HepG2 (cell line): Measurements from ENCODE around the gene CNPY4. TPM values are rescaled to one million over a fixed set of nuclear protein-coding genes. Genes with fewer than 3 reads are reported as not detected.

ENCODE experiments used
- ADNP ChIP-seq: sonication (generic); formaldehyde crosslinking; IDR thresholded peaks from 2 replicates; pipeline ENCODE4 v1.4.0; 2020; ENCODE audit warnings: missing genetic modification reagents
- ARNT ChIP-seq: fragments of 450-650 bp; IDR thresholded peaks from 2 replicates; pipeline ENCODE4 v1.6.1; 2017
- EHMT2 ChIP-seq: fragments of 200-600 bp; sonication (generic); IDR thresholded peaks from 2 replicates; pipeline ENCODE4 v1.7.0; 2017; ENCODE audit warnings: antibody characterized with exemption, low read depth, low read length, borderline replicate concordance
- ETV6 ChIP-seq: sonication (generic); formaldehyde crosslinking; conservative IDR thresholded peaks from 2 replicates; pipeline ENCODE4 v1.4.0; 2020; ENCODE audit warnings: missing genetic modification reagents
- KLF15 ChIP-seq: sonication (generic); formaldehyde crosslinking; IDR thresholded peaks from 2 replicates; pipeline ENCODE4 v1.8.1; 2023; ENCODE audit warnings: borderline replicate concordance, mild to moderate bottlenecking, inconsistent platforms, missing genetic modification reagents, mixed read lengths
- MXI1 ChIP-seq: IDR thresholded peaks from 3 replicates; pipeline ENCODE4 v1.6.1; 2012; ENCODE audit warnings: low read depth, low read length, inconsistent platforms, borderline replicate concordance
- RAD51 ChIP-seq: fragments of 450-650 bp; IDR thresholded peaks from 2 replicates; pipeline ENCODE4 v1.6.1; 2016; ENCODE audit warnings: borderline replicate concordance
- SALL2 ChIP-seq: sonication (generic); formaldehyde crosslinking; IDR thresholded peaks from 2 replicates; pipeline ENCODE4 v1.8.1; 2023; ENCODE audit warnings: mild to moderate bottlenecking, missing genetic modification reagents, inconsistent platforms
- SAP130 ChIP-seq: IDR thresholded peaks from 2 replicates; pipeline ENCODE4 v1.6.1; 2016; ENCODE audit warnings: low read depth
- SP4 ChIP-seq: sonication (generic); formaldehyde crosslinking; IDR thresholded peaks from 2 replicates; pipeline ENCODE4 v1.8.1; 2023; ENCODE audit warnings: mild to moderate bottlenecking, missing genetic modification reagents
- ZBTB7B ChIP-seq: sonication (generic); formaldehyde crosslinking; IDR thresholded peaks from 2 replicates; pipeline ENCODE4 v1.4.0; 2020; ENCODE audit warnings: missing genetic modification reagents
- ZNF138 ChIP-seq: sonication (generic); formaldehyde crosslinking; IDR thresholded peaks from 2 replicates; pipeline ENCODE4 v1.5.0; 2020; ENCODE audit warnings: mild to moderate bottlenecking, low read depth, missing genetic modification reagents
- ZNF484 ChIP-seq: sonication (generic); formaldehyde crosslinking; IDR thresholded peaks from 2 replicates; pipeline ENCODE4 v1.5.1; 2020; ENCODE audit warnings: mild to moderate bottlenecking, low read depth, missing genetic modification reagents, borderline replicate concordance
- ZNF496 ChIP-seq: sonication (generic); formaldehyde crosslinking; IDR thresholded peaks from 2 replicates; pipeline ENCODE4 v1.8.1; 2023; ENCODE audit warnings: mild to moderate bottlenecking, moderate library complexity, missing genetic modification reagents; ENCODE audit not compliant: insufficient replicate concordance
- ZNF501 ChIP-seq: sonication (generic); formaldehyde crosslinking; IDR thresholded peaks from 2 replicates; pipeline ENCODE4 v1.5.1; 2020; ENCODE audit warnings: mild to moderate bottlenecking, moderate library complexity, missing genetic modification reagents
- ZNF678 ChIP-seq: sonication (generic); formaldehyde crosslinking; IDR thresholded peaks from 2 replicates; pipeline ENCODE4 v1.4.0; 2020; ENCODE audit warnings: mild to moderate bottlenecking, missing genetic modification reagents
- polyA plus RNA-seq, 8 experiments: library from polyadenylated mRNA; depleted of rRNA in 3 of 8; stranded (reverse) in 7 of 8; unstranded in 1 of 8; fragments of >200 nt; fragmentation: Illumina TruSeq in 4 of 8; extraction: Trizol in 4 of 8; gene quantifications; 2 replicates each; pipeline versions ENCODE4 v1.2.1 to v1.2.3, GENCODE V29; 2011 to 2016; ENCODE audit warnings: low read depth in 4 of 8, missing spikeins in 1 of 8, mixed read lengths in 1 of 8; ENCODE audit not compliant: insufficient read depth in 1 of 8
- total RNA-seq, 5 experiments: library from RNA; depleted of rRNA; stranded (reverse); fragments of >200 nt; fragmentation: Illumina TruSeq; extraction: Trizol; gene quantifications; 2 replicates each; pipeline ENCODE4 v1.2.3, GENCODE V29; 2016; ENCODE audit warnings: low read depth in 1 of 5
- TF ChIP-seq, protein P1 (sequence below): sonication (generic); formaldehyde crosslinking; IDR thresholded peaks from 2 replicates; pipeline ENCODE4 v1.4.0; 2020; ENCODE audit warnings: mild to moderate bottlenecking, missing genetic modification reagents, borderline replicate concordance
- TF ChIP-seq, protein P2 (sequence below): sonication (generic); formaldehyde crosslinking; IDR thresholded peaks from 2 replicates; pipeline ENCODE4 v1.5.1; 2020; ENCODE audit warnings: missing genetic modification reagents, mild to moderate bottlenecking, borderline replicate concordance
- TF ChIP-seq, protein P3 (sequence below): sonication (generic); formaldehyde crosslinking; IDR thresholded peaks from 2 replicates; pipeline ENCODE4 v1.4.0; 2020; ENCODE audit warnings: missing genetic modification reagents
- TF ChIP-seq, protein P4 (sequence below): sonication (generic); formaldehyde crosslinking; IDR thresholded peaks from 2 replicates; pipeline ENCODE4 v1.9.0; 2022; ENCODE audit warnings: missing genetic modification reagents, mild to moderate bottlenecking, borderline replicate concordance

Gene CNPY4
- total and polyA plus RNA-seq, 2 of the 13 experiments (the other 11 are each of a cell fraction or from before 2014, with no cell fraction given), result 6.2 to 12.7 TPM

DNA sequence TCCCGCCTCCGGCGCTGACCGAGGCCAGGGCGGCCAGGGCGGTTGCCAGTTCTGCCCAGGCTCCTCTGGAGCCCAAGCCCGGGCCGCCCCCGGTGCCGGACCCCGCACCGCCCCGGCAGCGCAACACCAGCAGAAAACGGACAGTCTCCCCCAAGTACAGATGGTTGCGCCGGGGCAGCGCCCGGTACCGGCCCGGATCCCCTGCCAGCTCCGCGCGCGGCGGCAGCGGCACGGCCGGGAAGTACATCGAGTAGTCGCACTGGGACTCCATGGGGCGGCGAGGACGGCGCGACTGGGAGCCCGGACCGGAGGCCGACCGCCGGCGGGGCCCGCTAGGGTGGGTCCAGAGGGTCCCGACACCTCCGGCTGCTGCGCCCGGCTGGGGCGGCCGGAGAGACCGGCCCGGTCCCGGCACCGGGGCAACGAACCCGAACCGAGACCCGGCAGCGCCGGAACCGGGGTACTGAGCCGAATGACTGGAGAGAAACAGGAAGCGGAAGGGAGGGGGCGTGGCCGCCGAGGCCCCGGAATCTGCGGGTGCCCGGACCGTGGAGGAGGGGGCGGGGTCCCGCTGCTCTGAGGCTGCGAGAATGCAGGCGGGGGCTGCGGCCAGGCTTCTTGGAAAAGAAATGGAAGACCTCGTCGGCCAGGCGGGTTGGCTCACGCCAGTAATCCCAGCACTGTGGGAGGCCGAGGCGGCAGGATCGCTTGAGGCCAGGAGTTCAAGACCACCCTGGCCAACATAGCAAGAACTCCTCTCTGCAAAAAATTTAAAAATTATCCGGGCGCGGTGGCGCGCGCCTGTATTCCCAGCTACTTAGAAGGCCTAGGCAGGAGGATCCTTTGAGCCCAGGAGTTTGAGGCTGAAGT lies 39.0 kb downstream of the CNPY4 start, which contains the start of gene TRAPPC14 (continued):
- TF ChIP-seq, protein P1, sequence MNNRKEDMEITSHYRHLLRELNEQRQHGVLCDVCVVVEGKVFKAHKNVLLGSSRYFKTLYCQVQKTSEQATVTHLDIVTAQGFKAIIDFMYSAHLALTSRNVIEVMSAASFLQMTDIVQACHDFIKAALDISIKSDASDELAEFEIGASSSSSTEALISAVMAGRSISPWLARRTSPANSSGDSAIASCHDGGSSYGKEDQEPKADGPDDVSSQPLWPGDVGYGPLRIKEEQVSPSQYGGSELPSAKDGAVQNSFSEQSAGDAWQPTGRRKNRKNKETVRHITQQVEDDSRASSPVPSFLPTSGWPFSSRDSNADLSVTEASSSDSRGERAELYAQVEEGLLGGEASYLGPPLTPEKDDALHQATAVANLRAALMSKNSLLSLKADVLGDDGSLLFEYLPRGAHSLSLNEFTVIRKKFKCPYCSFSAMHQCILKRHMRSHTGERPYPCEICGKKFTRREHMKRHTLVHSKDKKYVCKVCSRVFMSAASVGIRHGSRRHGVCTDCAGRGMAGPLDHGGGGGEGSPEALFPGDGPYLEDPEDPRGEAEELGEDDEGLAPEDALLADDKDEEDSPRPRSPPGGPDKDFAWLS (CRISPR knock-in tag), result no peak
- TF ChIP-seq ETV6 (CRISPR knock-in tag), result no peak
- no peak for TF ChIP-seq KLF15 (CRISPR knock-in tag)
- no peak for TF ChIP-seq ZNF138 (CRISPR knock-in tag)
- TF ChIP-seq, protein P2, sequence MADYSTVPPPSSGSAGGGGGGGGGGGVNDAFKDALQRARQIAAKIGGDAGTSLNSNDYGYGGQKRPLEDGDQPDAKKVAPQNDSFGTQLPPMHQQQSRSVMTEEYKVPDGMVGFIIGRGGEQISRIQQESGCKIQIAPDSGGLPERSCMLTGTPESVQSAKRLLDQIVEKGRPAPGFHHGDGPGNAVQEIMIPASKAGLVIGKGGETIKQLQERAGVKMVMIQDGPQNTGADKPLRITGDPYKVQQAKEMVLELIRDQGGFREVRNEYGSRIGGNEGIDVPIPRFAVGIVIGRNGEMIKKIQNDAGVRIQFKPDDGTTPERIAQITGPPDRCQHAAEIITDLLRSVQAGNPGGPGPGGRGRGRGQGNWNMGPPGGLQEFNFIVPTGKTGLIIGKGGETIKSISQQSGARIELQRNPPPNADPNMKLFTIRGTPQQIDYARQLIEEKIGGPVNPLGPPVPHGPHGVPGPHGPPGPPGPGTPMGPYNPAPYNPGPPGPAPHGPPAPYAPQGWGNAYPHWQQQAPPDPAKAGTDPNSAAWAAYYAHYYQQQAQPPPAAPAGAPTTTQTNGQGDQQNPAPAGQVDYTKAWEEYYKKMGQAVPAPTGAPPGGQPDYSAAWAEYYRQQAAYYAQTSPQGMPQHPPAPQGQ (CRISPR knock-in tag), result no peak
- no peak for TF ChIP-seq ZNF501 (CRISPR knock-in tag)
- peak; percentile 91 for TF ChIP-seq SP4 (CRISPR knock-in tag)
- TF ChIP-seq ZNF484, result no peak
- no peak for TF ChIP-seq EHMT2
- TF ChIP-seq ZNF496 (CRISPR knock-in tag), result no peak
- 0 out of 2 replicates have a peak, but pooled peaks have one; percentile 39 for TF ChIP-seq ZNF678 (CRISPR knock-in tag)
- TF ChIP-seq, protein P3, sequence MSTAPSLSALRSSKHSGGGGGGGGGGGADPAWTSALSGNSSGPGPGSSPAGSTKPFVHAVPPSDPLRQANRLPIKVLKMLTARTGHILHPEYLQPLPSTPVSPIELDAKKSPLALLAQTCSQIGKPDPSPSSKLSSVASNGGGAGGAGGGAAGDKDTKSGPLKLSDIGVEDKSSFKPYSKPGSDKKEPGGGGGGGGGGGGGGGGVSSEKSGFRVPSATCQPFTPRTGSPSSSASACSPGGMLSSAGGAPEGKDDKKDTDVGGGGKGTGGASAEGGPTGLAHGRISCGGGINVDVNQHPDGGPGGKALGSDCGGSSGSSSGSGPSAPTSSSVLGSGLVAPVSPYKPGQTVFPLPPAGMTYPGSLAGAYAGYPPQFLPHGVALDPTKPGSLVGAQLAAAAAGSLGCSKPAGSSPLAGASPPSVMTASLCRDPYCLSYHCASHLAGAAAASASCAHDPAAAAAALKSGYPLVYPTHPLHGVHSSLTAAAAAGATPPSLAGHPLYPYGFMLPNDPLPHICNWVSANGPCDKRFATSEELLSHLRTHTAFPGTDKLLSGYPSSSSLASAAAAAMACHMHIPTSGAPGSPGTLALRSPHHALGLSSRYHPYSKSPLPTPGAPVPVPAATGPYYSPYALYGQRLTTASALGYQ (CRISPR knock-in tag), result no peak; the same call in 1 of the 2 replicates
- no peak for TF ChIP-seq RAD51
- no peak for TF ChIP-seq ARNT
- peak; percentile 46; the same call in 1 of the 3 replicates for TF ChIP-seq MXI1
- no peak for TF ChIP-seq SALL2 (CRISPR knock-in tag)
- no peak for TF ChIP-seq ADNP (CRISPR knock-in tag)
- TF ChIP-seq ZBTB7B, result no peak
- TF ChIP-seq SAP130, result peak; percentile 92
- TF ChIP-seq, protein P4, sequence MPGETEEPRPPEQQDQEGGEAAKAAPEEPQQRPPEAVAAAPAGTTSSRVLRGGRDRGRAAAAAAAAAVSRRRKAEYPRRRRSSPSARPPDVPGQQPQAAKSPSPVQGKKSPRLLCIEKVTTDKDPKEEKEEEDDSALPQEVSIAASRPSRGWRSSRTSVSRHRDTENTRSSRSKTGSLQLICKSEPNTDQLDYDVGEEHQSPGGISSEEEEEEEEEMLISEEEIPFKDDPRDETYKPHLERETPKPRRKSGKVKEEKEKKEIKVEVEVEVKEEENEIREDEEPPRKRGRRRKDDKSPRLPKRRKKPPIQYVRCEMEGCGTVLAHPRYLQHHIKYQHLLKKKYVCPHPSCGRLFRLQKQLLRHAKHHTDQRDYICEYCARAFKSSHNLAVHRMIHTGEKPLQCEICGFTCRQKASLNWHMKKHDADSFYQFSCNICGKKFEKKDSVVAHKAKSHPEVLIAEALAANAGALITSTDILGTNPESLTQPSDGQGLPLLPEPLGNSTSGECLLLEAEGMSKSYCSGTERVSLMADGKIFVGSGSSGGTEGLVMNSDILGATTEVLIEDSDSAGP, result peak; percentile 54; the same call in 1 of the 2 replicates
